DMS53 (cell line): ENCODE results near the gene DPH2.

Source experiments
- DNase-seq: peaks from one replicate; lab custom pipeline; 2025; lab: John Stamatoyannopoulos, UW

The DPH2 gene

DNA sequence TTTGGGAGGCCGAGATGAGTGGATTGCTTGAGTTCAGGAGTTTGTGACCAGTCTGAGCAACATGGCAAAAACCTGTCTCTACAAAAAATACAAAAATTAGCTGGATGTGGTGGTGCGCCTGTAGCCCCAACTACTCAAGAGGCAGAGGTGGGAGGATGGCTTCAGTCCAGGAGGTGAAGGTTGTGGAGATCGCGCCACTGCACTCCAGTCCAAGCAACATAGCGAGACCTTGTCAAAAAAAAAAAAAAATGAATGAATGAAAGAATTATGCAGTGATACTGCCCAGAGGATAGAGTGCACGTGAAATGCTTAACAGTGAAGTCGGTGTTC, 429 bp upstream of the DPH2 start:
- no peak for DNase-seq

DNA sequence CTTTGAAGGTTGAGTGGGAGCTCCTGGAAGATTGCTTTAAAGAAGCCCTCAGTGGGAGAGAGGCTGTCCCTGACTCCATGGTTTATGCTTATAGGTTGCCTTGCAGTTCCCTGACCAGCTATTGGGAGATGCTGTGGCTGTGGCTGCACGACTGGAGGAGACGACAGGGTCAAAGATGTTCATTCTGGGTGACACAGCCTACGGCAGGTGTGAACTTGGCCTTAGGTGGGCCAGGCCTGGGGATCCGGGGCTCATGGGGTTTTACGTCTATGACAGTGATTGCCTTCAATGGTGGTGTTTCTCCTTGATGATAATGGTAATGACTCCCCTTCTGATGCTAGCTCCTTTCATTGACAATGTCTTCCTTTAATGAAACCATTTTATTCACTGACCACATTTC, 692 bp downstream of the DPH2 start:
- peak; percentile 44 for DNase-seq

DNA sequence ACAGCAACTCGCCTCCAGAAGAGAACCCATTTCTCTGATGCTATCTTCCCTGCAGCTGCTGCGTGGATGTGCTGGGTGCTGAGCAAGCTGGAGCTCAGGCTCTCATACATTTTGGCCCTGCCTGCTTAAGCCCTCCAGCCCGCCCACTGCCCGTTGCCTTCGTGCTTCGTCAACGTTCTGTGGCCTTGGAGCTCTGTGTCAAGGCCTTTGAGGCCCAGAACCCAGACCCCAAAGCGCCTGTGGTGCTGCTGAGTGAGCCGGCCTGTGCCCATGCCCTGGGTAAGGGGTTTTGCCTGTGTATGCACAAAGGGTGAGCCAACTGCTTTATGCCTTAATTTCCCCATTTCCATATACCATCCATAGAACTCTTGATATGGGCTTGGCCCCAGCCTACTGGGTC, 1.1 kb downstream of the DPH2 start:
- no peak for DNase-seq

DNA sequence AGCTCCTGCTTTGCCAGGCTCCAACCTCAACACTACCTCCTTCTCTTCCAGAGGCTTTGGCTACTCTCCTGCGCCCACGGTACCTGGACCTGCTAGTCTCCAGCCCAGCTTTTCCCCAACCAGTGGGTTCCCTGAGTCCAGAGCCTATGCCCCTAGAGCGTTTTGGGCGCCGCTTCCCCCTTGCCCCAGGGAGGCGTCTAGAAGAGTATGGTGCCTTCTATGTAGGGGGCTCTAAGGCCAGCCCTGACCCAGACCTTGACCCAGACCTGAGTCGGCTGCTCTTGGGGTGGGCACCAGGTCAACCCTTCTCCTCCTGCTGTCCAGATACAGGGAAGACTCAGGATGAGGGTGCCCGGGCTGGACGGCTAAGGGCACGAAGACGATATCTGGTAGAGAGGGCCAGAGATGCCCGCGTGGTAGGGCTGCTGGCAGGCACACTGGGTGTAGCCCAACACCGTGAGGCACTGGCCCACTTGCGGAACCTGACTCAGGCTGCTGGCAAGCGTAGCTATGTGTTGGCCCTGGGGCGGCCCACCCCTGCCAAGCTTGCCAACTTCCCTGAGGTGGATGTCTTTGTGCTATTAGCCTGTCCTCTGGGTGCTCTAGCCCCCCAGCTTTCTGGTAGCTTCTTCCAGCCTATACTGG, 1.6 kb downstream of the DPH2 start:
- no peak for DNase-seq

DNA sequence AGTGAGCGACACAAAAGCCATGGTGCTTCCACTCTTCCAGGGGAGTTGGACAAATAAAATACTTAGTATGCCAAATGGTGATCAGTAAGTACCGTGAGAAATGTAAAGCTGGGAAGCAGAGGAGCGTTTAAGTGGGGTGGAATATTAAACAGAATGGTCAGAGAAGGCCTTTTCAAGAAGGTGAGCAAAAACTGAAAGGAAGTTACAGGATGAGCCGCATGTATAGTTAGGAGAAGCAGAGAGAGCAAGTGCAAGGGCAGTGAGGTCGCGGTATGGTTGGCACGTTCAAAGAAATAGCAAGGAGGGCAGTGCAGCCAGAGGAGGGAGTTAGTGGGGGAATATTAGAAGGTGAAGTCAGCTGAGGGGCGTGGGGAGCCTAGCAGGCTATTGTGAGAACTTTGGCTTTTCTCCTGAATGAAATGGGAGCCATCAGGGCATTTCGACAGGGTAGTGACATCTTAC, 4.2 kb downstream of the DPH2 start:
- DNase-seq = no peak

DNA sequence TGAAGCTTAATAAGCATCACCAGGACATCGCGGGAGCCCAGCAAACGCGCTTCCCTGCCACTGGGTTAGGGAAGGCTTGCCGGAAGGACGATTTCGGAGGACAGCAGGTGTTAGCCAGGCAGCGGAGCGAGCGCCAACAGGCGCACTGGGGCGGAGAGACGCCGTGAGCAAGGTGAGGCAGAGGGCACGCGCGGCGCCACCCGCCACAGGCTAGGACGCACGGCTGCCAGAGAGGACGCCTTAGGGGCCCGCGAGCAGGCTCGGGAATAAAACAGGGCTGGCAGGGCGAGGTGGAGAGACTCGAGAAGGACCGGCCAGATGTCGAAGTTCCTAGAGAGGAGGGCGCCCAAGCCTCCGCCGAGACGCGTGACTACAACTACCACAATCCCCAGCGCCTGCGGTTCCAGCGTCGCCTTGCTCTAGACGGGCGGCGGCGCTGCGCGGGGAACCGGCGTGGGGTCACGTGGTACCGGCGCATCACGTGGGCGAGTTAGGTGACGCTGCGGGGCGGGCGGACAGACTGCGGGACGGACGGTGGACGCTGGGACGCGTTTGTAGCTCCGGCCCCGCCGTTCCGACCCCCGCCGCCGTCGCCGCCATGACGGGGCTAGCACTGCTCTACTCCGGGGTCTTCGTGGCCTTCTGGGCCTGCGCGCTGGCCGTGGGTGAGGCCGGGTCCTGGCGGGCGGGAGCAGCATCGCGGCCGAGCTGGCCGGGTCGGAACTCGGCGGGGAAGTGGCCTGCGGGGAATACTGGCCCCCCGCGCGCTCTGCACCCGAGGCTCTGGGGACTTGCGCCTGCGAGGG, 4.8 kb downstream of the DPH2 start, which contains the start of gene ATP6V0B:
Gene ATP6V0B (plus strand): TSS at position 518 of the 806 bp plus-strand sequence. CDS start 81 bp downstream, at position 599.
- peak; percentile 99 for DNase-seq

DNA sequence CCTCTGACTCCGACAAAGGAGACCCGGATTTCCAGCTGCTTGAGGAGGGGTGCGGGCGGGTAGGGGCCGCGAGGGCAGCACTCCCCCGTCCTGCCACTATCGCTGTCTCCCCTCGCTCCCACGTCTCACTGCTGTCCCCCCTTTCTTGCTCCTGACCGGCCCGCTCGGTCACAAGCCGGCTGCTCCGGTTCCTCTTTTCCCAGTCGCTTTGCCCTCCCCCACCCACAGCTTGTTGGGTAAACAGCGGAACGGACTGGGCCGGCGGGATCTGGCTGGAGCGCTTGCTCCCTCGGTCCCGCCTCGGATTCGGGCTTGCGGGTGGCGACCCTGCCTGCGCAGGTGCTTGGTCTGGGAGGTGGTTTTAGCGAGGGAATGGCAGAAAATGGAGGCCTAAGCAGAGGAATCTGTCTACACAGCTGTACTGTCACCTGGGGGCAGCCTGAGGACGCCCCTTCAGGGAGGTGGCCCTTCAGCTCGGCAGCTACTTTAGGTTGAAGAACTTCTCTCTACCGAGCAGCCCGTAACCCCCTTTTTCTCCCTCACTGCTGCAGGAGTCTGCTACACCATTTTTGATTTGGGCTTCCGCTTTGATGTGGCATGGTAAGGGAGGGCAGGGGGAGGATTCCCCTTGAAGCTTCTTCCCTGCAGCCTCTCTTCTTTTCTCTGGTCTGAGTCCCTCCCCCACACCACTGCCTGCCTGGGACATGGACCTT, 5.6 kb downstream of the DPH2 start:
- DNase-seq = peak; percentile 77

DNA sequence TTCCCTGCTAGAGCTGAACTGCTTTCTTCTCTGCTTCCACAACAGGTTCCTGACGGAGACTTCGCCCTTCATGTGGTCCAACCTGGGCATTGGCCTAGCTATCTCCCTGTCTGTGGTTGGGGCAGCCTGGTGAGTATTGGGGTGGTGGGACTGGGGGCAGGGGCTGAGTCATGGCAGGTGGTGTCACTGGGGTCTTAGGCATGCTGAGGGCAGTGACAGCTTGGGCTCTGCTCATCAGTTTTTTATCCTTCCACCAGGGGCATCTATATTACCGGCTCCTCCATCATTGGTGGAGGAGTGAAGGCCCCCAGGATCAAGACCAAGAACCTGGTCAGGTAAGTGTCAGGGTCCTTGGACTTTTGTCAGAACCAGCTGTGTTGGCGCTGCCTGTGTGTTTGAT, 6.2 kb downstream of the DPH2 start:
- no peak for DNase-seq

DNA sequence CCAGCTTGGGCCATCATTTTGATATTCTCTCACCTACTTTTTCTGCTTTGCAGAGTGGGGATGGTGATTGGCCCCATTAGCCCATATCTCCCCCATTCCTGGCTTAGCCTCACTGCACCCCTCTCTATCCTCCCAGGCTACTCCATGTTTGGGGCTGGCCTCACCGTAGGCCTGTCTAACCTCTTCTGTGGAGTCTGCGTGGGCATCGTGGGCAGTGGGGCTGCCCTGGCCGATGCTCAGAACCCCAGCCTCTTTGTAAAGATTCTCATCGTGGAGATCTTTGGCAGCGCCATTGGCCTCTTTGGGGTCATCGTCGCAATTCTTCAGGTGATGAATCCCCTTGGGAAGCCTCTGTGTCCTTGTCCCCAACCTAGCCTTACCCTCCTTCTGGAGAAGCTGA, 7.1 kb downstream of the DPH2 start:
- DNase-seq = no peak

DNA sequence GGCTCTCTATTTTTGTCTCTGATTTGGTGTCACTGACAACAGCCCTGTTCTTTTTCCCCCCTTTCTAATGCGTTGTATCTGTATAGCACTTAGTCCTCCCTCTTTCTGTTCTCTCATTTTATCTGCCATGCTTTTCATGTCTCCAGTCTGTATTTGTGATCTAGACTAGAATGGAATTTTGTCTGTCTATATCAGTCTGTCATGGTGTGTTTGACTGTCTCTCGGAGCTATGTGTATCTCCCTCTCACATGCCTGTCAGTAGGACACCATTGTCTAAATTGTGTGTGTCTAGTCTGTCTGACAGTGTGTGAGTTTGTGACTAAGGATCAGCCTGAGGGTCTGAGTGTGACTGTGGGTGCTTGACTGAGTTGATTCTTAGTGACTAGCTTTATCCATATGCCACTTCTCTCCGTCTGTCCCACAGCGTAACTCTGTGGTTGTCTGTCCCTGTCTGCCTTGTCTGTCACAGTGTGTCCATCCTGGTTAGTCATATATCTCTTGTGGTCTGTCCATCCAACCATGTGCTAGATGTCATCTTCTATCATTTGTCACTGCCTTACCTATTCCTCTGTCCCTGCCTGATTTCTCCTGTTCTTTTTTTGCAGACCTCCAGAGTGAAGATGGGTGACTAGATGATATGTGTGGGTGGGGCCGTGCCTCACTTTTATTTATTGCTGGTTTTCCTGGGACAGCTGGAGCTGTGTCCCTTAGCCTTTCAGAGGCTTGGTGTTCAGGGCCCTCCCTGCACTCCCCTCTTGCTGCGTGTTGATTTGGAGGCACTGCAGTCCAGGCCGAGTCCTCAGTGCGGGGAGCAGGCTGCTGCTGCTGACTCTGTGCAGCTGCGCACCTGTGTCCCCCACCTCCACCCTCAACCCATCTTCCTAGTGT, 7.8 kb downstream of the DPH2 start:
- DNase-seq = no peak

DNA sequence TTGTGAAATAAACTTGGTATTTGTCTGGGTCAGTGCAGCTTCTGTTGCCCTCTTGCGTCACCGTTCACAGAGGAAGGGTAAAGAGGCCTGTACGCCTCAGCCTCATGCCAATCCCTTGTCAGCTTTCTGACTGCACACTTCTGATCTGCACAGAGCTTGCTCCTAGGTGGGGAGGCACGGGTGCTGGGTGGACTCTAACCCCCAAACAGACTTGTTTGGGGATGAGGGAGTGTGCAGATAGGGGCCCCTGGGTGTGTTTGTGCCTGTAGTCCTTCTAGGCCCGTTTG, 8.4 kb downstream of the DPH2 start:
- no peak for DNase-seq

DNA sequence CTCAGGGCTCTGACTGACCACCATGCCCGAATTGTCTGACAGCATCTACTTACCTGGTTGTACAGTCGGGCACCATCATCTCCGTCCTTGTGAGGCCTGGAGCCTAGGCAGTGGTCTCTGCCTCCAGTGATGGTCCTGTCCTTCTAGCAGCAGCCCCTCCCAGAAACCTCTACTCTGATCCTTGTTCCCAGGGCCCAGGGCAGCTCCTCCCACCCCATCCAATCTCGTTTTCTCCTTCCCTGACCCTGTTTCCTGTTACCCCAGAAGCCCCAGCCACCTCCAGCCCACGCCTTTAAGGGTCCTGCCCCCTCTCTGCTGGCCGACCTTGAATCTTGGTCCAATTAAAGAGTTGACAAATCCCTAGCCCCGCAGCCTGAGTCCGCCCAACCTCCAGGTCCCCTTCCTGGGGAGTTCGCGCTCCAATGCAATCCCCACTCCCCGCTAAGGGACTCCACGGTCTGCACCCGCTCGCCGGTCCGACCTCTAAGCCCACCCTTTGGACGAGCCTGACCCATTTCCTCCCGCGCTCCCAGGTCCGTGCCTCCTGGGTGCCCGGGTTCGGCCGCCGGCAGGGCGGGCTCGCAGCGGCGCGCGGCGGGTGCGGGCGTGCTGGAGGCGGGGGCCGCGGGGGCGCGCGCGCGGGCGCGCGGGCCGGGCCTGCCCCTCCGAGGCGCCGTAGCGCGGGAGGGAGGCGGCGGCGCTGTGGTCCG, 8.9 kb downstream of the DPH2 start, which contains the start of gene B4GALT2:
Gene B4GALT2 (plus strand): TSS at position 660 of the 710 bp plus-strand sequence. CDS start 1,951 bp downstream, outside the sequence.
- peak; percentile 77 for DNase-seq

DNA sequence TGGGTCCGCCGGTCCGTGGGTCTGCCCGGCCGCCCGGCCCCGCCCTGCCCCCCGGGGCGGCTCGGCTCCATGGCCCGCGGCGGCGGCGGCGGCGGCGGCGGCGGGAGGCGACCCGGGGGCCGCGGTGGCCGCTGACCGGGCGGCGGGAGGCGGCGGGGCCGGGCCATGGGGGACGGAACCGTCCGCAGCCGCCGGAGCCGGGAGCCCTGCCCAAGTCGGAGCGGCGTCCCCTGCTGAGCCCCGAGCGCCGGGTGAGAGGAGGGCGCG, 9.4 kb downstream of the DPH2 start:
- DNase-seq = no peak

DNA sequence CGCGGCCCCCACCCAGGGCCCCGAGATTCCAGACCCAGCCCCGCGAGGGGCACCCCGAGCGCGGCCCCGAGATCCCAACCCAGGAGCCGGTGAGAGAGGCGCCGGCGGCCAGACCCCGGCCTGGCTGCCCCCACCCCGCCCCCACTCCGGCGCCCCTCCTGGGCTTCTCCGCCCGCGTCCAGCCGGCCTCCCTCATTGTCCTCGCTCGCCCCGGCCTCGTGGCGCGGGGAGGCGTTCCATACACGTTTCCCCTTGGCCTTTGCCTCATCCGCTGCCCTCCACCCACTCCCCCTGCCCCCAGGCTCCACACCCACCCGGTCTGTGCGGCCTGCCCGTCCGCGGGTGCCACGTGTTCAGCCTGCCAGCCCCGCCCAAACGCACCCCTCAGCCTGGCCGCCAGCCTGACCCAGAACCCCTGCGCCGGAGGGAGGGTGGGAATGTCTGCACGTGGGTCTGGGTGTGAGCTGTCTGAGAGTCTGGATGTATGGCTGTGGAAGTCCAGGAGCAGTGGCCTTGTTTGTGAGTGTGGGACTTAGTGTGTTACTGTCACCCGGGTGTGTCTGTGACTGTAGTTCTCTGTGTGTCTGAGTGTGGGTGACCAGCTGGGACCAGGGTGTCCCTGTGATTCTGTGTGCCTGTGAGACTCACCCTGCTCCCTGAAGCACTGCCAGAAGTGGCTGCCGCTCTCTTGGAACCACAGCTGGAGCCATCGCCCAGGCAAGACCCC, 9.9 kb downstream of the DPH2 start:
- DNase-seq = peak; percentile 68

DNA sequence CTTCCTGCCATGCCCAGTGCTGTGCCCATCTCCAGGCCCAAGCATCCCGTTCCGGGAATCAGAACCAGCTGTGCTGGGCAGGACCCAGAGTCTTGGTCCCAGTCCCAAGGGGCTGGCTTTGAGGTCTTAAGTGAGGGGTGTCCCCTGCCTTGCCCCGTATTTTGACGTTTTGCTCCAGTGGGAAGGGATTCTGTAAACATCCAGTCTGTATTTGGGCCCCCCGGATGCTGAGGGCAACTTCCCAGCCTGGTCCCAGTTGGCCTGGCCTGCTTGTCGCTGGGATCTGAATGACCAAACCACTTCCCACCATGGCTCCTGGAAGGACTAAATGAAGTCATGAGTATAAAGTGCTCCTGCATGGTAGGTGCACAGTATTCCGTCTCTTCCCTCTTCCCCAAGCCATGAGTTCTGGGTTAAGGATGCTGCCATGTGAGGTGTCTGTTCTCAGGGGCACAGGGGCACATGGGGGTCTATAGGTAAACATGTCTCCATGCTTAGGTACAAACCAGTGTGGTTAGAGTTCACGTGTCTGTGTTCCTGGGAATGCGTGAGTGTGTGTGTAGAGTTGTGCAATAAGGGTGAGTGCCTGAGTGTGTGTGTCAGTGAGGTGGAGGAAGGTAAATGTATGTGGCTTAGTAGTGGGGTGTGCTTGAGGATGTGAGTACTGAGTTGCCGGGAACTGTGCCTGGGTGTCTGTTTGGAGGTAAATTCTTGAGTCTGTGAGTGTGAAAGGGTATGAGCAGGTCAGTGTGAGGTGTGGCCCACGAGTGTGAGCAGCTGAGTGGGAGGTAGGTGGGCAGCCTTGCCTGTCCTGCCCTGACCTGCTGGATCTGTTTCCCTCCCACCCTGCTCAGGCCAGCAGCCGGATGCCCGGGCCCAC, 10.7 kb downstream of the DPH2 start:
- DNase-seq = no peak

DNA sequence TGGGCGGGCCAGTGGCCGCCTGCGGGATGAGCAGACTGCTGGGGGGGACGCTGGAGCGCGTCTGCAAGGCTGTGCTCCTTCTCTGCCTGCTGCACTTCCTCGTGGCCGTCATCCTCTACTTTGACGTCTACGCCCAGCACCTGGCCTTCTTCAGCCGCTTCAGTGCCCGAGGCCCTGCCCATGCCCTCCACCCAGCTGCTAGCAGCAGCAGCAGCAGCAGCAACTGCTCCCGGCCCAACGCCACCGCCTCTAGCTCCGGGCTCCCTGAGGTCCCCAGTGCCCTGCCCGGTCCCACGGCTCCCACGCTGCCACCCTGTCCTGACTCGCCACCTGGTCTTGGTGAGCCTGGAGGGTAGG, 11.3 kb downstream of the DPH2 start:
- DNase-seq = no peak

DNA sequence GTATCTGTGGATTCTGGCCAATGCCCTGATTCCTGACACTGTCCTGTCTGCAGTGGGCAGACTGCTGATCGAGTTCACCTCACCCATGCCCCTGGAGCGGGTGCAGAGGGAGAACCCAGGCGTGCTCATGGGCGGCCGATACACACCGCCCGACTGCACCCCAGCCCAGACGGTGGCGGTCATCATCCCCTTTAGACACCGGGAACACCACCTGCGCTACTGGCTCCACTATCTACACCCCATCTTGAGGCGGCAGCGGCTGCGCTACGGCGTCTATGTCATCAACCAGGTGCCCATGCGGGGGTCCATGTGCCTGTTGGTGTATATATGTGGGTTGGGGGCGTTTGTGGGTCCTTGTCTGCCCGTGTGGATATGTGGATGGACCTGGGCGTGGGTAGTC, 11.8 kb downstream of the DPH2 start:
- no peak for DNase-seq

DNA sequence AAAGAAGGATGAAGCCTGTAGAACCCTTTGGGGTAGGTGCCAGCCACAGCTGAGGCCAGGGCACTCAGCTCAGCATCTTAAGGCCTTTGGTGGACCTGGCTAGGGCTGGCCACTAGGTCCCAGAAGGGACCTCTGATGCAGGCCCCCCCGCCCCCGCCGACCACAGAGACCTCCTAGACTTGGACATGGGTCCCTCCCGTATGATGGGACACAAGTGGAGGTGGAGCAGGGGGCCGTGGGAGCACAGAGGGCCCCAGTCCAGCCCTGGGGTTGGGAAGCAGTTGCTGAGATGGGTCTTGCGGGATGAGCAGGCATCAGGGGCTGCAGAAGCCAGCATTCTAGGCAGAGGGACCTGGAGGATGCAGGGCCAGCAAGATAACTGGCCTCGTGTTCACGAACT, 12.4 kb downstream of the DPH2 start:
- no peak for DNase-seq

DNA sequence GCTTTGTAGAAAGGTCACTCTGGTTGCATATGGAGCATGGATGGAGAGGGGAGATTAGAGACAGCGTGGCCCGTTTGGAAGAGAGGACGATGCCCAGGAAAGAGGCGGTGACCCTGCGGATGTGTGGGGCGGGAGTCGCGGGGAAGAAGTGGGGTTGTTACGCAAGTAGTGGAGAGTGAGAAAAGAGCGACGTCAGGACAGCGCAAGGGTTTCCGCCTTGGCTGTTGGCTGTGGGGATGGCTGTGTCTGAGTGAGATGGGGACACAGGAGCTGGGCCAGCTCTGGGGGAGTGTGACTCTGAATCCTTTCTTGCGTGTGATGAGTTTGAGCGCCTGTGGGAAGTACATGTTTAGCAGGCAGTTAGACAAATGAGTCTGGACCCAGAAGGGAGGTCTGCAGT, 13.0 kb downstream of the DPH2 start:
- no peak for DNase-seq

DNA sequence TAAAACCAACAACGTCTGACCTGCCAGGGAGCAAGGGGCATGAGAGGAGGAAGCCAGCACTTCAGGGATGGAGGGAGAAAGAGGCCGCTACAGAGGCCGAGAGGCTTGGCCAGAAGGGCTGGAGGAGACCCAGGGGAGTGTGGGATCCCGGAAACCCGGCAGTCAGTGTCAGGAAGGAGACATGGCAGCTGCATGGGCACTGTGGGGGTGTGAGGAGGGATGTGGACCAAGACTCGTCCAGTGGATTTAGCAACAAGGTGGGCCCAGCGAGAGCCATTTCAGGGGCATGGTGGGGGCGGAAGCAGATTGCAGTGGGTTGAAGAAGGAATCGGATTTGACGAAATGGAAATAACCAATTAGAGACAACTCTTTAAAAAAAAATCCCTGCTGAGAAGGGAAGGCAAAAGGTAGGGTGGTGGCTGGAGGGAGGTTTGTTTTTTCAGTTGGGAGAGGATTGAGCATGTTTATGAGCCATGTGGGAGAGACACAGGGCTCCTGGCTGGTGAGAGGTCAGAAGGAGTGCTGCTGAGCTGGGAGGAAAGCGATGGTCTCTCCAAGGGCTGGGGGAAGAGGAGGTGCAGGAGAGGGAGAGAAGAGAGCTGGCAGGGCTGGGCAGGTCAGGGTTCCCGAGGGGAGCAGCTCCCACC, 13.6 kb downstream of the DPH2 start:
- no peak for DNase-seq
